AG04450 (cell line): ENCODE results near the gene TRAPPC1. TPM values are rescaled to one million over a fixed set of nuclear protein-coding genes. Genes with fewer than 3 reads are reported as not detected.

Experiments
- CTCF ChIA-PET: fragments of 300-600, 350-600 bp; formaldehyde crosslinking; extraction: SDS; loops from one replicate; lab custom pipeline; 2022; ENCODE audit warnings: antibody characterized with exemption, inconsistent platforms; lab: Charles Lee
- POLR2A ChIA-PET: fragments of 350-600 bp; formaldehyde crosslinking; extraction: SDS; loops from one replicate; lab custom pipeline; 2021; ENCODE audit warnings: antibody characterized with exemption, inconsistent platforms; lab: Yijun Ruan, JAX
- DNase-seq: peaks from one replicate; pipeline ENCODE4 v3.0.0-alpha.2; 2011; ENCODE audit warnings: low read depth, low spot score
- H3K27ac ChIP-seq: one replicate; pipeline ENCODE4 v1.5.1; 2012; ENCODE audit warnings: low read depth, low read length, control low read depth
- H3K27me3 ChIP-seq: one replicate; pipeline ENCODE4 v1.6.0; 2012; ENCODE audit warnings: low read length; ENCODE audit not compliant: control insufficient read depth, insufficient read depth
- H3K4me3 ChIP-seq: 2 replicates; pipeline ENCODE4 v1.5.1; 2011; ENCODE audit warnings: mild to moderate bottlenecking, low read depth, low read length, control low read depth
- H3K9me3 ChIP-seq: 2 replicates; pipeline ENCODE4 v1.5.1; 2012; ENCODE audit warnings: low read length; ENCODE audit not compliant: control insufficient read depth, insufficient read depth
- polyA plus RNA-seq: library from polyadenylated mRNA; depleted of rRNA; stranded (reverse); fragments of >200 nt; gene quantifications from 2 replicates; pipeline ENCODE4 v1.2.3, GENCODE V29; 2011
- TF ChIP-seq, protein P1 (sequence below): IDR thresholded peaks from 2 replicates; pipeline ENCODE4 v1.5.1; 2011; ENCODE audit warnings: low read depth, low read length, control low read depth, inconsistent platforms

Gene TRAPPC1
- polyA plus RNA-seq, 1 experiment: 202 TPM

DNA sequence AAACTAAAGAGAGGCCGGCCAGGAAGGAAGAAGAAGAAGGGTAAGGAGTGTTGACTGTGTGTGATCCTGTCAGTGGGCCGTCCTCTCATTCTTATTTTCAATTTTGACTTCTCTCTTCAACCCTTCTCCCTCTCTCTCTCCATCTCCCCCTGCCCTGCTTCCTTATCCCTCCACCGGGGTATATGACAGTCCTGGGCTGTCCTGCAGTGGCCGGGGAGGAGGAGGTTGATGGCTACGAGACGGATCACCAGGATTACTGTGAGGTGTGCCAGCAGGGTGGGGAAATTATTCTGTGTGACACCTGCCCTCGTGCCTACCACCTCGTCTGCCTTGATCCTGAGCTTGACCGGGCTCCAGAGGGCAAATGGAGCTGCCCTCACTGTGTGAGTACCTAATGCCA, 37.5 kb downstream of the TRAPPC1 start:
- POLR2A ChIA-PET: interaction anchor here (1.0 kb wide), 1 partner anchor 10 kb away, joined by 4 read pairs; no protein-coding TSS in a partner anchor
- Histone ChIP-seq H3K27ac (no peak overlapping the region), H3K9me3 (no peaks in the 10 kb centered on the region), H3K27me3 (no peaks in the 10 kb centered on the region), H3K4me3 (no peak overlapping the region)
- CTCF ChIA-PET: no interaction called here
- no peak for DNase-seq
- TF ChIP-seq, protein P1, sequence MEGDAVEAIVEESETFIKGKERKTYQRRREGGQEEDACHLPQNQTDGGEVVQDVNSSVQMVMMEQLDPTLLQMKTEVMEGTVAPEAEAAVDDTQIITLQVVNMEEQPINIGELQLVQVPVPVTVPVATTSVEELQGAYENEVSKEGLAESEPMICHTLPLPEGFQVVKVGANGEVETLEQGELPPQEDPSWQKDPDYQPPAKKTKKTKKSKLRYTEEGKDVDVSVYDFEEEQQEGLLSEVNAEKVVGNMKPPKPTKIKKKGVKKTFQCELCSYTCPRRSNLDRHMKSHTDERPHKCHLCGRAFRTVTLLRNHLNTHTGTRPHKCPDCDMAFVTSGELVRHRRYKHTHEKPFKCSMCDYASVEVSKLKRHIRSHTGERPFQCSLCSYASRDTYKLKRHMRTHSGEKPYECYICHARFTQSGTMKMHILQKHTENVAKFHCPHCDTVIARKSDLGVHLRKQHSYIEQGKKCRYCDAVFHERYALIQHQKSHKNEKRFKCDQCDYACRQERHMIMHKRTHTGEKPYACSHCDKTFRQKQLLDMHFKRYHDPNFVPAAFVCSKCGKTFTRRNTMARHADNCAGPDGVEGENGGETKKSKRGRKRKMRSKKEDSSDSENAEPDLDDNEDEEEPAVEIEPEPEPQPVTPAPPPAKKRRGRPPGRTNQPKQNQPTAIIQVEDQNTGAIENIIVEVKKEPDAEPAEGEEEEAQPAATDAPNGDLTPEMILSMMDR: no peak

DNA sequence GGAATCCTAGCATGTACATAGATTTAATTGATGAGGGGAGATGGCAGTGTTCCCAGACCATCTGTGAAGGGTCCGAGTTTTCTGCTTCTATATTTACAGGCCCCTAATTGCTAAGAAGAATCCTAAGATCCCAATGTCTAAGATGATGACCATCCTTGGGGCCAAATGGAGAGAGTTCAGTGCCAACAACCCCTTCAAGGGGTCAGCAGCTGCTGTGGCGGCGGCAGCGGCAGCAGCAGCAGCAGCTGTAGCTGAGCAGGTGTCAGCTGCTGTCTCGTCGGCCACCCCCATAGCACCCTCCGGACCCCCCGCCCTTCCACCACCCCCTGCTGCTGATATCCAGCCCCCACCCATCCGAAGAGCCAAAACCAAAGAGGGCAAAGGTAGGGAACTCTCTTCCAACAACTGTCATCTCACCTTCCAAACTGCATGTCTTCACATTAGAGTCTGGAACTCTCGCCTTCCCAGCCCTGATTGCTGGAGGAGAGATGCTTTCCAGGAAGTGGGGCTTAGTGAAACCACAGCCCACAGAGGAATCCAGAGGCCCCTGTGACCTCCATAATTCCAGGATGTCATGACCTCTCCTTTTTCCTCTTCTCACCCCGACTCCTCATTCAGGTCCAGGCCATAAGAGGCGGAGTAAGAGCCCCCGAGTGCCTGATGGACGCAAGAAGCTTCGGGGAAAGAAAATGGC, 38.4 kb downstream of the TRAPPC1 start:
- Histone ChIP-seq H3K9me3 (no peaks in the 10 kb centered on the region), H3K27ac (no peak overlapping the region), H3K4me3 (no peak overlapping the region), H3K27me3 (no peaks in the 10 kb centered on the region)
- TF ChIP-seq, protein P1: no peak
- POLR2A ChIA-PET: no interaction called here
- no peak for DNase-seq
- CTCF ChIA-PET: no interaction called here

DNA sequence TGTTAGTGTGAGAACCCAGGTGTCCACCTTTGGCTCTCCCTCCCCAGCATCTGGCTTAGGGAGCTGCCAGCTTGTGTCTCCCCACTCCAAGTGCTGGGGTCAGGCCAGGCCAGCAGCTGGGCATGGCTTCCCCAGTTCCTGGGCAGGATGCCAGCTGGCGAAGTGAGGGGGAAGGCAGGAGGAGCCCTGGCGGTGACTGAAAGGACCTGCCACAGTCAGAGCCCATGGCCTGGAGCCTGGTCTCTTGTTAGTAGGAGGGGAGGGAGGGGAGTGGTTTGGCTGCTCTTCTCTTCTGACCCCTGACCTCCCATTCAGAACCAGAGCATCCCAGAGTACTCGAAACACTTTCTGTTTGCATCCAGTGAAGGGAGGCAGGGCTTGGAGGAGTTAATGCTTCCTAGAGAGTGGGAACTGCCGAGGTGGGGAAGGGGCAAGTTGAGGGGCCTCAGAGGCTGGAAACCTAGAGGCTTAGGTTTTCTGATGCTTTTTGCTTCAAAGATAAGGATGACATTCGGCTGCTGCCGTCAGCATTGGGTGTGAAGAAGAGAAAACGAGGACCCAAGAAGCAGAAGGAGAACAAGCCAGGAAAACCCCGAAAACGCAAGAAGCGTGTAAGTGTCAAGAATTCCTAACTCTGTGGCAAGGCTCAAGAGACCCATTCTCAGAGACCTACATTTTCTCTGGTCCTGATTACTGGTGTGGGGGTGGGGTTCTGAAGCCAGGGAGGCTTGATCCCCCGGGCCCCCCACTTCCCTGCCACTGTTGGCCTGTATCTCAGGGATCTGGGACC, 42.4 kb downstream of the TRAPPC1 start:
- Histone ChIP-seq H3K27me3 (no peaks in the 10 kb centered on the region), H3K9me3 (no peaks in the 10 kb centered on the region; the same call in 1 of the 2 replicates), H3K27ac (peak overlapping the region; percentile 77), H3K4me3 (peak overlapping the region; percentile 66)
- TF ChIP-seq, protein P1: peak; percentile 48
- ChIA-PET POLR2A (interaction anchor here (0.7 to 1.3 kb wide), 3 partner anchors 8 to 32 kb away, joined by 3 to 9 read pairs (median 4); partner anchors contain the start of gene NAA38), CTCF (interaction anchor here (0.9 kb wide), 1 partner anchor 9 kb away, joined by 3 read pairs; no protein-coding TSS in a partner anchor)
- peak; percentile 67 for DNase-seq

DNA sequence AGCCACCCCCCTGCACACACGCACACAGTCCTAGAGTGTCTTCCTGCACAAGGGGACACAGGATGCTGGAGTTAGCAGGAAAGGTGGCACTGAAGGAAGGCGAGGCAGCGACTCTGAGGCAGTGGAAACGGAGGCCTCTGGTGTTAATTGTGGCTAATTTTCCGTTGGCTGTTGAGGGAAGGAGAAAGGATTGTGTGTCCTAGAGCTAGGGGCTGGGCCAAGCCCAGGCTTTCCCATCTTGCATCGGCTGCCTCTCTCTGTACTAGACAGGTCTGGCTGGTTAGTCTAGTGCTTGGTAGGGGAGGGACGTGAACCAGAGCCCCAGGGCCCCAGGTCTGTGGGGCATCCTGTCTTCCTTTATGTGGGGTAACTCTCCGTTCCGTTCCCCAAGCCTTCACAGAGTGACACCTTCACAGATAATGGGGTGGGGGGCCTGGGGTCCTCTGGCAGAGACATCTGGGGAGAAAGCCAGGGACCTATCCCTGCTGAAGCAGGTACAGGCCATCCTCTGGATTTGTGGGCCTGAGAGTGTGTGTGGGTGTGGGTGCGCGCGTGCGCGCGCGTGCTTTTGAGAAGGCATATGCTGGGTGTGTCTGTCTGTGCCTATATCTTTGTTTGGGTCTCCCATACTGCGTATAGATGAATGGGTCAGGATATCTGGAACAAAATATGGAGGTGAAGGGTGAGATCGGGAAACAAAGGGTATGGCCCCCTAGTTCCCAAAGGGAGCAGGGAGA, 43.4 kb downstream of the TRAPPC1 start, which contains the start of gene CHD3:
TSS of gene CHD3 (plus strand) at position 606 of the 737 bp plus-strand sequence. CDS start 212 bp downstream, outside the sequence.
- CTCF ChIA-PET: interaction anchor here (0.9 kb wide), 1 partner anchor 10 kb away, joined by 3 read pairs; no protein-coding TSS in a partner anchor

More for the DNA sequence above, 43.4 kb downstream of the TRAPPC1 start, which contains the start of gene CHD3:
- no peaks in the 10 kb centered on the region; the same call in 1 of the 2 replicates for H3K9me3 ChIP-seq
- H3K4me3 ChIP-seq: peak within 1 kb of the TSS; percentile 66
- H3K27me3 ChIP-seq: no peaks in the 10 kb centered on the region
- TF ChIP-seq, protein P1: no peak
- peak within 1 kb of the TSS; percentile 77 for H3K27ac ChIP-seq
- no peak for DNase-seq
- POLR2A ChIA-PET: interaction anchor here (0.7 to 1.3 kb wide), 2 partner anchors 9 to 31 kb away, joined by 3 to 4 read pairs; partner anchors contain the start of gene NAA38
